Naive thymus-derived CD4-positive, alpha-beta T cell (primary cell): ENCODE measurements around the gene ABHD12B. TPM values are rescaled to one million over a fixed set of nuclear protein-coding genes. Genes with fewer than 3 reads are reported as not detected.

Experiments used
- ATAC-seq: fragments of 150-1000 bp; cut with Tn5 transposase; 2 replicates; pipeline ENCODE4 v1.10.0; 2021; ENCODE audit warnings: mild to moderate bottlenecking, moderate library complexity
- CTCF ChIA-PET: fragments of 350-600 bp; sonication (Branson Sonifier 250); formaldehyde crosslinking; loops from one replicate; lab custom pipeline; 2021; ENCODE audit warnings: antibody characterized with exemption; lab: Charles Lee
- POLR2A ChIA-PET: fragments of 350-600 bp; sonication (Branson Sonifier 250); formaldehyde crosslinking; loops from one replicate; lab custom pipeline; 2021; ENCODE audit warnings: antibody characterized with exemption, inconsistent platforms; lab: Charles Lee
- DNase-seq, 9 donors: peaks; one replicate each; pipeline versions ENCODE4 v3.0.0 to v3.0.0-alpha.2; 2020 to 2022; ENCODE audit warnings: mixed read lengths in 1 of 9
- H3K27ac ChIP-seq: one replicate; pipeline ENCODE4 v1.7.0; 2013; ENCODE audit warnings: mild to moderate bottlenecking, low read depth, low read length, moderate library complexity
- H3K27me3 ChIP-seq, 2 donors: one replicate each; pipeline ENCODE4 v1.7.0; 2013; ENCODE audit warnings: low read length in 2 of 2, mild to moderate bottlenecking in 2 of 2, moderate library complexity in 2 of 2; ENCODE audit not compliant: control insufficient read depth in 2 of 2, insufficient read depth in 2 of 2
- H3K36me3 ChIP-seq, 3 experiments: 1 replicate in 2 of 3; 2 replicates in 1 of 3; pipeline ENCODE4 v1.7.0; 2013; ENCODE audit warnings: low read length in 3 of 3, mild to moderate bottlenecking in 3 of 3, moderate library complexity in 1 of 3; ENCODE audit not compliant: insufficient read depth in 3 of 3, control insufficient read depth in 2 of 3
- H3K4me1 ChIP-seq, 2 donors: one replicate each; pipeline ENCODE4 v1.7.0; 2013; ENCODE audit warnings: low read length in 2 of 2, mild to moderate bottlenecking in 2 of 2, moderate library complexity in 1 of 2; ENCODE audit not compliant: control insufficient read depth in 2 of 2, insufficient read depth in 2 of 2
- H3K4me3 ChIP-seq: 2 replicates; pipeline ENCODE4 v1.7.0; 2013; ENCODE audit warnings: mild to moderate bottlenecking, low read length
- H3K9me3 ChIP-seq, 3 experiments: 1 replicate in 2 of 3; 2 replicates in 1 of 3; pipeline ENCODE4 v1.7.0; 2013; ENCODE audit warnings: low read length in 3 of 3; ENCODE audit not compliant: control insufficient read depth in 2 of 3
- H3K27ac Mint-ChIP-seq, 9 donors: one replicate each; pipeline ENCODE4 v1.8.0; 2020 to 2022; ENCODE audit warnings: mixed read lengths in 9 of 9, mild to moderate bottlenecking in 8 of 9, moderate library complexity in 5 of 9, inconsistent platforms in 2 of 9
- H3K27me3 Mint-ChIP-seq, 5 donors: one replicate each; pipeline ENCODE4 v1.8.0; 2021 to 2022; ENCODE audit warnings: mixed read lengths in 5 of 5, mild to moderate bottlenecking in 1 of 5
- H3K36me3 Mint-ChIP-seq, 5 donors: one replicate each; pipeline ENCODE4 v1.8.0; 2020 to 2022; ENCODE audit warnings: mixed read lengths in 5 of 5, mild to moderate bottlenecking in 3 of 5, inconsistent platforms in 1 of 5
- H3K4me1 Mint-ChIP-seq, 7 donors: one replicate each; pipeline ENCODE4 v1.8.0; 2020 to 2022; ENCODE audit warnings: mixed read lengths in 7 of 7, mild to moderate bottlenecking in 3 of 7, inconsistent platforms in 1 of 7
- H3K4me3 Mint-ChIP-seq, 10 donors: one replicate each; pipeline ENCODE4 v1.8.0; 2020 to 2022; ENCODE audit warnings: mild to moderate bottlenecking in 10 of 10, mixed read lengths in 10 of 10, moderate library complexity in 6 of 10, inconsistent platforms in 2 of 10
- H3K9me3 Mint-ChIP-seq, 11 donors: one replicate each; pipeline ENCODE4 v1.8.0; 2020 to 2022; ENCODE audit warnings: mixed read lengths in 11 of 11, mild to moderate bottlenecking in 4 of 11, inconsistent platforms in 1 of 11, moderate library complexity in 1 of 11
- intact Hi-C, 2 donors: fragments of 100-400 bp; cut with micrococcal nuclease; formaldehyde crosslinking; loops; one replicate each; pipeline ENCODE4 v1.15.1; 2023
- polyA plus RNA-seq, 2 donors: library from polyadenylated mRNA; unstranded; fragments of 300-500 nt; fragmentation: Illumina TruSeq; gene quantifications; one replicate each; pipeline ENCODE4 v1.2.3, GENCODE V29; 2021
- total RNA-seq, 6 experiments: library from RNA in 5 of 6; stranded (reverse) in 5 of 6; gene quantifications; 1 replicate in 5 of 6; 2 replicates in 1 of 6; pipeline ENCODE4 v1.2.3 and lab custom pipeline; 2021 to 2026

The ABHD12B gene
- total and polyA plus RNA-seq, 7 experiments from 2014 or later, result 0.37 TPM; not detected in 6

DNA sequence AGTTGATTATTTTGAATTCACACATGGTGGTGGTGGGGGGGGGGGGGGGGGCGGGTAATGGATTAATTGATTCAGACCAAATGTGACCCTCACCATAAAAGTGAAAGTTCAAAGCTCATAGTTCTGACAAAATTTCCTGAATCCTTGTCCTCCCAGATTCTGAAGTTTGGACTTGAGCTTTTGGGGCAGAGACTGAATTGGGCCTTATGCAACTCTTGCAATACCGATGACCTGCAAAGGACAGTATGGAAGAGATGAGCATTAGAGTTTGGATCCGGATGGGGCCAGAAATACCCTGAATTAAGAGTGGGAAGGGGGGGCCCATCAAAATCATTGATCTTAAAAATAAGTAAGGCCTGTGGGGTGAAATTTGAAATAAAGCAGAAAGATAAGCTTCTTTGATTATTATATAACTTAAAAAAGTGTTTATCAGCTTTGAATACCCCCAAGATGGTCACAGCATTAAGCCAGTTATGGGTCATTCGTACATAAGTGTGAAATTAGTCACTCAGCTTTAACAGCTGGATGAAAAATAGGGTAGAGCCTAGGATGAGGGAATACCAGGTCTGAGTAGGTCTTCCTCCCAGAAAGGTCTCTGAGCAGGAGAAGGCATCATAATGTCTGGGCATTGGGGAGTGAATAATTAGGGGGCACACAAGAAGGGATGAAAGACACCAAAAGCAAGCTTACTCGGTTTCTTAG lies 74.5 kb downstream of the ABHD12B start:
- H3K4me1 Mint-ChIP-seq, result peaks cover 0 to 21% (median 12%) of the 10 kb centered on the region in 7 donors
- no peak overlapping the region for H3K27ac Mint-ChIP-seq
- no peak overlapping the region for H3K4me3 Mint-ChIP-seq
- POLR2A ChIA-PET, result interaction anchor here (0.7 kb wide), 1 partner anchor 95 kb away, joined by 3 read pairs; no protein-coding TSS in a partner anchor
- H3K27ac ChIP-seq, result no peak overlapping the region
- no peak overlapping the region for H3K4me3 ChIP-seq
- H3K36me3 Mint-ChIP-seq, result peaks cover 0 to 7% (median 2%) of the 10 kb centered on the region in 5 donors
- no peak for DNase-seq
- H3K9me3 ChIP-seq, result no peaks in the 10 kb centered on the region
- H3K27me3 ChIP-seq, result peaks cover 5 to 12% of the 10 kb centered on the region in 2 donors
- H3K9me3 Mint-ChIP-seq, result peaks cover 0 to 8% (median 0%) of the 10 kb centered on the region in 11 donors
- peaks cover 3 to 6% of the 10 kb centered on the region in 2 donors for H3K4me1 ChIP-seq
- intact Hi-C loops, result no loop called here
- CTCF ChIA-PET, result no interaction called here
- H3K27me3 Mint-ChIP-seq, result peaks cover 26 to 36% (median 28%) of the 10 kb centered on the region in 5 donors
- ATAC-seq, result no peak
- H3K36me3 ChIP-seq, result no peaks in the 10 kb centered on the region

DNA sequence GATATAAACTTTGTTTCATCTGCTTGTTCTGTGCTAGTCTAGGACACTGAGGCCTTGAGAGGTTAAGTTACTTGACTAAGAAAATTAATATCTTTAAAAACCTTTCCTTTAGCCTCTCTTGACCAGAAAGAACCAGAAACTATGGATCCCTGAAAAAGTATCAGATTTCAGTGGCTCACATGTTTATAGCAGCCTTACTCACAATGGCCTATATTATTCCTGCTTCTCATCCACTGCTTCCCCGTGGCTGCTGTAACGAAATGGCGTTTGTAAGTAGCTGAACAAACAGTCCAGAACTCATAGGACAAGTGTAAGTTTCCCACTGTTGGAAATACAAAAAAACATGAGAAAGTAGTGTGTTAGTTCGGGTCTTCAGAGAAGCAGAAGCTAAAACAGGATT lies 75.6 kb downstream of the ABHD12B start:
- ATAC-seq (no peak), DNase-seq (no peak)
- Mint-ChIP-seq H3K9me3 (peaks cover 0 to 8% (median 0%) of the 10 kb centered on the region in 11 donors), H3K4me1 (peaks cover 0 to 21% (median 12%) of the 10 kb centered on the region in 7 donors), H3K27ac (no peak overlapping the region), H3K4me3 (no peak overlapping the region), H3K36me3 (no peaks in the 10 kb centered on the region), H3K27me3 (peaks cover 18 to 26% (median 20%) of the 10 kb centered on the region in 5 donors)
- no peaks in the 10 kb centered on the region for H3K9me3 ChIP-seq
- H3K4me3 ChIP-seq, result no peak overlapping the region
- no peak overlapping the region for H3K27ac ChIP-seq
- H3K27me3 ChIP-seq, result peaks cover 5 to 9% of the 10 kb centered on the region in 2 donors
- ChIA-PET POLR2A (no interaction called here), CTCF (no interaction called here)
- peaks cover 3 to 6% of the 10 kb centered on the region in 2 donors for H3K4me1 ChIP-seq
- intact Hi-C loops, result no loop called here
- H3K36me3 ChIP-seq, result no peaks in the 10 kb centered on the region

DNA sequence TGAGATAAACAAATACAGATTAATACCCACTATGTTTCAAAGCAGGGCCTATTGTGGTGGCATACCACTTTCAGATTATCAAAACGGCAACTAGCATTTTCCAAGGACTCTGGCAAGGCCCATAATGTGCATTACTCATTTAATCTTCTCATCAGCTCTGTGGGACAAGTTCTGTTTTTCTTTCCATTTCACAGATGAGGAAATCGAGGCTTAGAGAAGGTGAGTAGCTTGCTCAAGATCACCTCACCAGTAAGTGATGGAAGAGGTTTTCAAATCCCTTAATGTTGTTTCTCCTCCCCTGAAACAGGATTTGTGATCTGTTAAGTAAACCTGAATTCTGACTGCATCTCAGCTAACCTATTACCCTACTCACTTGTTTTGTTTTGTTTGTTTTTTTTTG lies 76.4 kb downstream of the ABHD12B start:
- no peak overlapping the region for H3K27ac Mint-ChIP-seq
- ATAC-seq, result no peak
- H3K27me3 Mint-ChIP-seq, result peaks cover 11 to 18% (median 13%) of the 10 kb centered on the region in 5 donors
- intact Hi-C loops, result no loop called here
- H3K27ac ChIP-seq, result no peak overlapping the region
- H3K9me3 Mint-ChIP-seq, result peaks cover 0 to 8% (median 0%) of the 10 kb centered on the region in 11 donors
- H3K4me3 Mint-ChIP-seq, result no peak overlapping the region
- ChIA-PET CTCF (no interaction called here), POLR2A (interaction anchor here (0.6 kb wide), 1 partner anchor 1338 kb away, joined by 3 read pairs; no protein-coding TSS in a partner anchor)
- H3K36me3 ChIP-seq, result no peaks in the 10 kb centered on the region
- peaks cover 0 to 17% (median 10%) of the 10 kb centered on the region in 7 donors for H3K4me1 Mint-ChIP-seq
- peaks cover 5 to 9% of the 10 kb centered on the region in 2 donors for H3K27me3 ChIP-seq
- H3K4me3 ChIP-seq, result no peak overlapping the region
- H3K36me3 Mint-ChIP-seq, result no peaks in the 10 kb centered on the region
- no peak for DNase-seq
- H3K4me1 ChIP-seq, result peaks cover 3 to 6% of the 10 kb centered on the region in 2 donors
- no peaks in the 10 kb centered on the region for H3K9me3 ChIP-seq

DNA sequence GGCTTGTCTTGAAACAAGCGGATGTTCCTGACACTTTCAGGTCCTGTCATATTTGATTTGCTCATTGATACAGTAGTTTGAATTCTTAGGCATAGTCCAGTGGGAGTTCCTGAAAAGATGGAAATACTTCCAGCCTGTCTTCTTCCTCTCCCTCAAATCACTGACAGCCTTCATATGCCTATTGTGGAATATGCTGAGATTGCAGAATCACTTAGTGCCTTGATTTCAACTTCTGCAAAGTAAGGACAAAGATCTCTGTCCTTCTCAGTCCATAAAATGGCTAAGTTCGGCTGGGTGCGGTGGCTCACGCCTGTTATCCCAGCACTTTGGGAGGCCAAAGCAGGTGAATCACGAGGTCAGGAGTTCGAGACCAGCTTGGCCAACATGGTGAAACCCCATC lies 79.2 kb downstream of the ABHD12B start:
- POLR2A ChIA-PET, result no interaction called here
- H3K27me3 Mint-ChIP-seq, result no peaks in the 10 kb centered on the region
- no peaks in the 10 kb centered on the region for H3K27me3 ChIP-seq
- CTCF ChIA-PET, result no interaction called here
- no peaks in the 10 kb centered on the region for H3K9me3 ChIP-seq
- H3K4me3 ChIP-seq, result no peak overlapping the region
- intact Hi-C loops, result loop anchor here in 1 of 2 donors (10.0 kb wide), 1 partner anchor 274 kb away; no protein-coding TSS in a partner anchor
- H3K36me3 Mint-ChIP-seq, result no peaks in the 10 kb centered on the region
- H3K4me3 Mint-ChIP-seq, result no peak overlapping the region
- H3K4me1 ChIP-seq, result no peaks in the 10 kb centered on the region
- no peak overlapping the region for H3K27ac ChIP-seq
- H3K36me3 ChIP-seq, result no peaks in the 10 kb centered on the region
- ATAC-seq (no peak), DNase-seq (no peak)
- no peak overlapping the region for H3K27ac Mint-ChIP-seq
- H3K9me3 Mint-ChIP-seq, result peaks cover 0 to 8% (median 0%) of the 10 kb centered on the region in 11 donors
- H3K4me1 Mint-ChIP-seq, result no peaks in the 10 kb centered on the region

DNA sequence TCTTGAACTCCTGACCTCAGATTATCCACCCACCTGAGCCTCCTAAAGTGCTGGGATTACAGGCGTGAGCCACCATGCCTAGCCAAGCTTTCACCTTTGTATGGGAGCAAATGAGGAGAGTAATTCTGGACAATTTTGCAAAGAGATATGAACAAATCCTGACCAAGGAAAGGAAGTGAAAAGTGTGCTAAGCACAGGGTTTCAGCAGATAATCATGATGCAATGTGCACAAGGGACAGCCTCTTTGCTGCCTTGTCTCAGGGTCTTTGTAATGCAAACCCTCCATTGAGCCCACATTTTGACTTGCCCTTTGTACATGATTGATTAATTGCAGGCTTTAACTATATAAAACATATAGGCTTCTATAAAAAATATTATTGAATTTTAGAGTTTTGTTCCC lies 81.6 kb downstream of the ABHD12B start:
- intact Hi-C loops, result loop anchor here in 1 of 2 donors (10.0 kb wide), 1 partner anchor 271 kb away; no protein-coding TSS in a partner anchor
- Mint-ChIP-seq H3K9me3 (peaks cover 0 to 5% (median 0%) of the 10 kb centered on the region in 11 donors), H3K36me3 (no peaks in the 10 kb centered on the region), H3K27ac (no peak overlapping the region), H3K4me1 (no peaks in the 10 kb centered on the region), H3K4me3 (no peak overlapping the region), H3K27me3 (no peaks in the 10 kb centered on the region)
- Histone ChIP-seq H3K4me1 (no peaks in the 10 kb centered on the region), H3K27me3 (no peaks in the 10 kb centered on the region), H3K4me3 (no peak overlapping the region), H3K27ac (no peak overlapping the region), H3K36me3 (no peaks in the 10 kb centered on the region), H3K9me3 (no peaks in the 10 kb centered on the region)
- ChIA-PET POLR2A (no interaction called here), CTCF (no interaction called here)
- no peak for DNase-seq
- no peak for ATAC-seq

Other genes with a start within 250 kb of the ABHD12B start
- gene SAV1, start 203.7 kb upstream of the ABHD12B start, total RNA-seq, result 1 to 10 TPM; 7.2 to 9.4 (median 8.7) TPM
- gene SAV1, start 203.7 kb upstream of the ABHD12B start, polyA plus RNA-seq, result 1 to 10 TPM; 7.4 to 8.9 TPM
- gene NIN, start 40.9 kb upstream of the ABHD12B start, total RNA-seq, result 100 to 1,000 TPM in 4 of 5 experiments, 10 to 100 TPM in 1; 84.5 to 149 (median 128) TPM
- 10 to 100 TPM; 51.1 to 80.8 TPM for gene NIN, start 40.9 kb upstream of the ABHD12B start, polyA plus RNA-seq
- gene PYGL, start 72.4 kb downstream of the ABHD12B start, total RNA-seq, result 10 to 100 TPM in 1 of 5 experiments, 1 to 10 TPM in 3, not detected in 1; 1.0 to 45.9 (median 2.9) TPM
- gene PYGL, start 72.4 kb downstream of the ABHD12B start, polyA plus RNA-seq, result under 1 TPM in 1 of 2 donors, not detected in 1; 0.07 TPM
- 1 to 10 TPM in 1 of 5 experiments, under 1 TPM in 4; 0.27 to 1.7 (median 0.39) TPM for gene TRIM9, start 223.1 kb downstream of the ABHD12B start, total RNA-seq
- under 1 TPM; 0.04 to 0.13 TPM for gene TRIM9, start 223.1 kb downstream of the ABHD12B start, polyA plus RNA-seq